GM23338 (cell line): Measurements from ENCODE around the gene DLGAP4. TPM values are rescaled to one million over a fixed set of nuclear protein-coding genes. Genes with fewer than 3 reads are reported as not detected.

ENCODE experiments used
- ATAC-seq: fragments of 200-7000 bp; cut with Tn5 transposase; 3 replicates; pipeline ENCODE4 v1.9.1; 2020
- DNase-seq: peaks from one replicate; pipeline ENCODE4 v3.0.0-alpha.2; 2015; ENCODE audit warnings: low spot score
- H2AFZ ChIP-seq: fragments of 200-600 bp; sonication (generic); 2 replicates; pipeline ENCODE4 v1.8.0; 2016; ENCODE audit warnings: antibody characterized with exemption, mild to moderate bottlenecking, moderate library complexity
- H3F3A ChIP-seq: fragments of 200-600 bp; sonication (generic); replicated peaks from 2 replicates; pipeline ENCODE4 v1.8.0; 2017; ENCODE audit warnings: antibody characterized with exemption, mixed run types, low read depth
- H3K27ac ChIP-seq: fragments of 200-600 bp; sonication (generic); 2 replicates; pipeline ENCODE4 v1.6.1; 2016; ENCODE audit warnings: low read depth
- H3K27me3 ChIP-seq: fragments of 200-600 bp; sonication (generic); 2 replicates; pipeline ENCODE4 v1.8.0; 2016; ENCODE audit warnings: mild to moderate bottlenecking, mixed run types, moderate library complexity; ENCODE audit not compliant: insufficient read depth
- H3K36me3 ChIP-seq: fragments of 200-600 bp; sonication (generic); 2 replicates; pipeline ENCODE4 v1.8.0; 2016; ENCODE audit warnings: mild to moderate bottlenecking; ENCODE audit not compliant: insufficient read depth
- H3K4me1 ChIP-seq: fragments of 200-600 bp; sonication (generic); 2 replicates; pipeline ENCODE4 v1.8.0; 2016; ENCODE audit warnings: mild to moderate bottlenecking, moderate library complexity; ENCODE audit not compliant: insufficient read depth
- H3K4me2 ChIP-seq: fragments of 200-600 bp; sonication (generic); 2 replicates; pipeline ENCODE4 v1.7.1; 2017; ENCODE audit warnings: mixed run types
- H3K4me3 ChIP-seq: fragments of 200-600 bp; sonication (generic); 2 replicates; pipeline ENCODE4 v1.6.1; 2016; ENCODE audit warnings: mixed run types
- H3K79me2 ChIP-seq: fragments of 200-600 bp; sonication (generic); replicated peaks from 2 replicates; pipeline ENCODE4 v1.8.0; 2017; ENCODE audit warnings: mild to moderate bottlenecking; ENCODE audit not compliant: insufficient read depth
- H3K9me2 ChIP-seq: fragments of 200-600 bp; sonication (generic); 2 replicates; pipeline ENCODE4 v1.8.0; 2017; ENCODE audit not compliant: insufficient read depth
- H4K20me1 ChIP-seq: fragments of 200-600 bp; sonication (generic); replicated peaks from 2 replicates; pipeline ENCODE4 v1.8.0; 2017; ENCODE audit warnings: mild to moderate bottlenecking; ENCODE audit not compliant: insufficient read depth
- H3K27ac Mint-ChIP-seq: 2 replicates; pipeline ENCODE4 v1.8.0; 2020; ENCODE audit warnings: inconsistent platforms, mild to moderate bottlenecking, moderate library complexity, mixed read lengths
- H3K27me3 Mint-ChIP-seq: 3 replicates; pipeline ENCODE4 v1.8.0; 2022; ENCODE audit warnings: low read depth, mild to moderate bottlenecking, moderate library complexity, mixed read lengths, inconsistent platforms; ENCODE audit not compliant: insufficient read depth, poor library complexity
- H3K36me3 Mint-ChIP-seq: 3 replicates; pipeline ENCODE4 v1.8.0; 2021; ENCODE audit warnings: low read depth, mild to moderate bottlenecking, inconsistent platforms, moderate library complexity, mixed read lengths
- H3K4me1 Mint-ChIP-seq: 3 replicates; pipeline ENCODE4 v1.8.0; 2020; ENCODE audit warnings: mild to moderate bottlenecking, inconsistent platforms, mixed read lengths
- H3K4me3 Mint-ChIP-seq: 3 replicates; pipeline ENCODE4 v1.8.0; 2021; ENCODE audit warnings: moderate library complexity, mild to moderate bottlenecking, inconsistent platforms, mixed read lengths
- H3K9me3 Mint-ChIP-seq: 3 replicates; pipeline ENCODE4 v1.8.0; 2020; ENCODE audit warnings: moderate library complexity, mild to moderate bottlenecking, inconsistent platforms, mixed read lengths
- CREB1 ChIP-seq: fragments of 250-450 bp; sonication (Bioruptor Pico); IDR thresholded peaks from 2 replicates; pipeline ENCODE4 v1.5.0; 2020; ENCODE audit warnings: low read depth, mild to moderate bottlenecking, moderate library complexity
- EZH2 ChIP-seq: fragments of 200-600 bp; sonication (generic); IDR thresholded peaks from one replicate; pipeline ENCODE4 v1.8.0; 2017; ENCODE audit warnings: antibody characterized with exemption, mild to moderate bottlenecking, low read depth; ENCODE audit not compliant: unreplicated experiment
- EZH2phosphoT487 ChIP-seq: fragments of 200-600 bp; sonication (generic); IDR thresholded peaks from one replicate; pipeline ENCODE4 v1.8.1; 2018; ENCODE audit warnings: antibody characterized with exemption; ENCODE audit not compliant: unreplicated experiment
- JUNB ChIP-seq: IDR thresholded peaks from one replicate; pipeline ENCODE4 v1.6.1; 2016; ENCODE audit warnings: antibody characterized with exemption; ENCODE audit not compliant: unreplicated experiment
- NANOG ChIP-seq: IDR thresholded peaks from 2 replicates; pipeline ENCODE4 v1.6.1; 2016; ENCODE audit warnings: antibody characterized with exemption, borderline replicate concordance
- POLR2AphosphoS5 ChIP-seq: IDR thresholded peaks from 2 replicates; pipeline ENCODE4 v1.6.1; 2016; ENCODE audit warnings: antibody characterized with exemption, low read depth
- STAT1 ChIP-seq: IDR thresholded peaks from one replicate; pipeline ENCODE4 v1.6.1; 2016; ENCODE audit warnings: antibody characterized with exemption; ENCODE audit not compliant: unreplicated experiment
- ZNF114 ChIP-seq: fragments of 250-450 bp; sonication (Bioruptor Pico); IDR thresholded peaks from 2 replicates; pipeline ENCODE4 v1.5.0; 2020; ENCODE audit warnings: mild to moderate bottlenecking, moderate library complexity
- ZNF331 ChIP-seq: fragments of 250-450 bp; sonication (Bioruptor Pico); IDR thresholded peaks from 2 replicates; pipeline ENCODE4 v1.5.0; 2020; ENCODE audit warnings: low read depth, mild to moderate bottlenecking, moderate library complexity
- polyA plus RNA-seq: library from polyadenylated mRNA; unstranded; fragments of >200 nt; fragmentation: Nextera tagmentation; extraction: Ambion mirVana; gene quantifications from 2 replicates; pipeline ENCODE4 v1.2.1, GENCODE V29; 2016
- total RNA-seq: library from RNA; depleted of rRNA; stranded (reverse); fragments of >200 nt; shearing (Covaris generic); gene quantifications from 2 replicates; pipeline ENCODE4 v1.2.3, GENCODE V29; 2014
- TF ChIP-seq, protein P1 (sequence below): IDR thresholded peaks from one replicate; pipeline ENCODE4 v1.6.1; 2018; ENCODE audit warnings: antibody characterized with exemption; ENCODE audit not compliant: unreplicated experiment
- TF ChIP-seq, protein P2 (sequence below): fragments of 250-450 bp; sonication (Bioruptor Pico); IDR thresholded peaks from 2 replicates; pipeline ENCODE4 v1.5.0; 2020; ENCODE audit warnings: mild to moderate bottlenecking, moderate library complexity

DLGAP4 gene
- total and polyA plus RNA-seq, 2 experiments from 2014 or later: 46.1 to 52.2 TPM

DNA sequence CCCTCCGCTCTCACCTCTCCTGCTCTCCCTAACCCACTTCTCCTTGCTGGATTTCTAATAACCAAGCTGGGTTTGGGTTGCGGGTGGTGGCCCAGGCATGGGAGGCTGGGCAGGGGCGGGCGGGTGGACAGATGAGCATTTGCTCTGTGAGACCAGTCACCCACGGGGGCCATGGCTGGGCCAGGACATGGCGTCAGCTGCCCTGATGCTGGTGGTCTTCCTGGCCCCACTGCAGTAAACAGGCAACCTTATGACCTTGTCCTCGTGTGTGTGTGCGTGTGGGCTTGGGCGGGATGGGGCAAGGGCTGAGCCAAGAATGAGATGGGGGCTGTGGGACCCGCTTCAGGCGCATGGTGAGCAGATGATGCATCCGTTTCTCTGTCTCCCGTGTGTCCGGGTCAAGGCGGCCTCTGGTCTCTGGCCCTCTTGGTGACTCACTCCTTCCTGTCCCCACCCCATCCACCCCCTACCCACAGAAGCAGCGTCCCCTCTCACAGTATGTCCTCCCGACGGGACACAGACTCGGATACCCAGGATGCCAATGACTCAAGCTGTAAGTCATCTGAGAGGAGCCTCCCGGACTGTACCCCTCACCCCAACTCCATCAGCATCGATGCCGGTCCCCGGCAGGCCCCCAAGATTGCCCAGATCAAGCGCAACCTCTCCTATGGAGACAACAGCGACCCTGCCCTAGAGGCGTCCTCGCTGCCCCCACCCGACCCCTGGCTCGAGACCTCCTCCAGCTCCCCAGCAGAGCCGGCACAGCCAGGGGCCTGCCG, 193.8 kb downstream of the DLGAP4 start:
- Mint-ChIP-seq H3K27me3 (peaks cover 8% of the 10 kb centered on the region), H3K36me3 (peaks cover 42% of the 10 kb centered on the region), H3K27ac (no peak overlapping the region), H3K9me3 (no peaks in the 10 kb centered on the region), H3K4me3 (no peak overlapping the region), H3K4me1 (no peaks in the 10 kb centered on the region; the same call in 2 of the 3 replicates)
- Histone ChIP-seq H4K20me1 (peaks cover 7% of the 10 kb centered on the region), H3K27ac (no peak overlapping the region), H3K36me3 (peaks cover 7% of the 10 kb centered on the region), H3K4me3 (no peak overlapping the region), H2AFZ (no peak overlapping the region), H3K4me2 (no peak overlapping the region), H3K79me2 (no peaks in the 10 kb centered on the region), H3K4me1 (no peaks in the 10 kb centered on the region), H3K9me2 (no peaks in the 10 kb centered on the region), H3F3A (no peaks in the 10 kb centered on the region), H3K27me3 (no peaks in the 10 kb centered on the region)
- no peak for ATAC-seq
- no peak for DNase-seq
- TF ChIP-seq JUNB (no peak), ZNF331 (CRISPR knock-in tag) (no peak)

DNA sequence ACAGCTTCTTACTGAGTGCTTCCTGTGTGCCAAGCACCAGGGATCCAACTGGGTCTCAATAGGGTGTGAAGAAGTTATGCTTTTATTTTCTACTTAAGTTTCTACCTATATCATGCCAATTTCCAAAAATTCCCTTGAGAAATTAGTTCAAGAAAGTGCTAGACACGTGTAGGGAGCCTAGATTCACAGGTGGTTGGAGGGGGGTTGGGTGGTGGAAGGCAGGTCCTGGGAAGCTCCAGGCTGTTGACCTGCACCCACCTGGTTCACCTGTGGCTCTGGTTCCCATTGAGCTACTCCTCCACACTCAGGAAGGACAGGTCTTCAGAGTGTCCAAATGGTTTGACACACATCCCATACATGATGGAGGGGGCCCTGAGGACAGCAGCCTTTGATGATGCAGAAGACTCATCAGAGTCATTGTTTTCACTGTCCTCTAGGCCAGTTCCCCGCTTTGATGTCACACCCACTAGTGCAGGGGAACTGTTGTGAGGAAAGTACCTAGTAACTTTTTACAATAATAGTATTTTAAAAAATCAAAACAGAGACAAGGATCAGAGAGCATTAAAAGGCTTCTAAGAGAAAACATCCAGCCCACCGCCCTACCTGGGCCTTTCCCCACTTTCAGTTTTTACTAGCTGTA, 195.3 kb downstream of the DLGAP4 start:
- Mint-ChIP-seq H3K4me3 (no peak overlapping the region), H3K27ac (no peak overlapping the region), H3K27me3 (peaks cover 8% of the 10 kb centered on the region), H3K36me3 (peaks cover 37% of the 10 kb centered on the region), H3K4me1 (no peaks in the 10 kb centered on the region; the same call in 2 of the 3 replicates), H3K9me3 (no peaks in the 10 kb centered on the region)
- Histone ChIP-seq H2AFZ (no peak overlapping the region), H4K20me1 (peaks cover 5% of the 10 kb centered on the region), H3K4me2 (no peak overlapping the region), H3K27ac (no peak overlapping the region), H3F3A (no peaks in the 10 kb centered on the region), H3K79me2 (no peaks in the 10 kb centered on the region), H3K27me3 (no peaks in the 10 kb centered on the region), H3K36me3 (peaks cover 11% of the 10 kb centered on the region), H3K4me3 (no peak overlapping the region), H3K4me1 (no peaks in the 10 kb centered on the region), H3K9me2 (no peaks in the 10 kb centered on the region)
- no peak for ATAC-seq
- no peak for DNase-seq
- no peak for TF ChIP-seq POLR2AphosphoS5
- no peak for TF ChIP-seq CREB1 (CRISPR knock-in tag)
- TF ChIP-seq ZNF331 (CRISPR knock-in tag): no peak
- TF ChIP-seq JUNB: no peak
- TF ChIP-seq, protein P1, sequence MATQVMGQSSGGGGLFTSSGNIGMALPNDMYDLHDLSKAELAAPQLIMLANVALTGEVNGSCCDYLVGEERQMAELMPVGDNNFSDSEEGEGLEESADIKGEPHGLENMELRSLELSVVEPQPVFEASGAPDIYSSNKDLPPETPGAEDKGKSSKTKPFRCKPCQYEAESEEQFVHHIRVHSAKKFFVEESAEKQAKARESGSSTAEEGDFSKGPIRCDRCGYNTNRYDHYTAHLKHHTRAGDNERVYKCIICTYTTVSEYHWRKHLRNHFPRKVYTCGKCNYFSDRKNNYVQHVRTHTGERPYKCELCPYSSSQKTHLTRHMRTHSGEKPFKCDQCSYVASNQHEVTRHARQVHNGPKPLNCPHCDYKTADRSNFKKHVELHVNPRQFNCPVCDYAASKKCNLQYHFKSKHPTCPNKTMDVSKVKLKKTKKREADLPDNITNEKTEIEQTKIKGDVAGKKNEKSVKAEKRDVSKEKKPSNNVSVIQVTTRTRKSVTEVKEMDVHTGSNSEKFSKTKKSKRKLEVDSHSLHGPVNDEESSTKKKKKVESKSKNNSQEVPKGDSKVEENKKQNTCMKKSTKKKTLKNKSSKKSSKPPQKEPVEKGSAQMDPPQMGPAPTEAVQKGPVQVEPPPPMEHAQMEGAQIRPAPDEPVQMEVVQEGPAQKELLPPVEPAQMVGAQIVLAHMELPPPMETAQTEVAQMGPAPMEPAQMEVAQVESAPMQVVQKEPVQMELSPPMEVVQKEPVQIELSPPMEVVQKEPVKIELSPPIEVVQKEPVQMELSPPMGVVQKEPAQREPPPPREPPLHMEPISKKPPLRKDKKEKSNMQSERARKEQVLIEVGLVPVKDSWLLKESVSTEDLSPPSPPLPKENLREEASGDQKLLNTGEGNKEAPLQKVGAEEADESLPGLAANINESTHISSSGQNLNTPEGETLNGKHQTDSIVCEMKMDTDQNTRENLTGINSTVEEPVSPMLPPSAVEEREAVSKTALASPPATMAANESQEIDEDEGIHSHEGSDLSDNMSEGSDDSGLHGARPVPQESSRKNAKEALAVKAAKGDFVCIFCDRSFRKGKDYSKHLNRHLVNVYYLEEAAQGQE: no peak
- no peak for TF ChIP-seq EZH2phosphoT487
- no peak for TF ChIP-seq NANOG
- no peak for TF ChIP-seq STAT1
- no peak for TF ChIP-seq ZNF114 (CRISPR knock-in tag)
- TF ChIP-seq EZH2: no peak
- TF ChIP-seq, protein P2, sequence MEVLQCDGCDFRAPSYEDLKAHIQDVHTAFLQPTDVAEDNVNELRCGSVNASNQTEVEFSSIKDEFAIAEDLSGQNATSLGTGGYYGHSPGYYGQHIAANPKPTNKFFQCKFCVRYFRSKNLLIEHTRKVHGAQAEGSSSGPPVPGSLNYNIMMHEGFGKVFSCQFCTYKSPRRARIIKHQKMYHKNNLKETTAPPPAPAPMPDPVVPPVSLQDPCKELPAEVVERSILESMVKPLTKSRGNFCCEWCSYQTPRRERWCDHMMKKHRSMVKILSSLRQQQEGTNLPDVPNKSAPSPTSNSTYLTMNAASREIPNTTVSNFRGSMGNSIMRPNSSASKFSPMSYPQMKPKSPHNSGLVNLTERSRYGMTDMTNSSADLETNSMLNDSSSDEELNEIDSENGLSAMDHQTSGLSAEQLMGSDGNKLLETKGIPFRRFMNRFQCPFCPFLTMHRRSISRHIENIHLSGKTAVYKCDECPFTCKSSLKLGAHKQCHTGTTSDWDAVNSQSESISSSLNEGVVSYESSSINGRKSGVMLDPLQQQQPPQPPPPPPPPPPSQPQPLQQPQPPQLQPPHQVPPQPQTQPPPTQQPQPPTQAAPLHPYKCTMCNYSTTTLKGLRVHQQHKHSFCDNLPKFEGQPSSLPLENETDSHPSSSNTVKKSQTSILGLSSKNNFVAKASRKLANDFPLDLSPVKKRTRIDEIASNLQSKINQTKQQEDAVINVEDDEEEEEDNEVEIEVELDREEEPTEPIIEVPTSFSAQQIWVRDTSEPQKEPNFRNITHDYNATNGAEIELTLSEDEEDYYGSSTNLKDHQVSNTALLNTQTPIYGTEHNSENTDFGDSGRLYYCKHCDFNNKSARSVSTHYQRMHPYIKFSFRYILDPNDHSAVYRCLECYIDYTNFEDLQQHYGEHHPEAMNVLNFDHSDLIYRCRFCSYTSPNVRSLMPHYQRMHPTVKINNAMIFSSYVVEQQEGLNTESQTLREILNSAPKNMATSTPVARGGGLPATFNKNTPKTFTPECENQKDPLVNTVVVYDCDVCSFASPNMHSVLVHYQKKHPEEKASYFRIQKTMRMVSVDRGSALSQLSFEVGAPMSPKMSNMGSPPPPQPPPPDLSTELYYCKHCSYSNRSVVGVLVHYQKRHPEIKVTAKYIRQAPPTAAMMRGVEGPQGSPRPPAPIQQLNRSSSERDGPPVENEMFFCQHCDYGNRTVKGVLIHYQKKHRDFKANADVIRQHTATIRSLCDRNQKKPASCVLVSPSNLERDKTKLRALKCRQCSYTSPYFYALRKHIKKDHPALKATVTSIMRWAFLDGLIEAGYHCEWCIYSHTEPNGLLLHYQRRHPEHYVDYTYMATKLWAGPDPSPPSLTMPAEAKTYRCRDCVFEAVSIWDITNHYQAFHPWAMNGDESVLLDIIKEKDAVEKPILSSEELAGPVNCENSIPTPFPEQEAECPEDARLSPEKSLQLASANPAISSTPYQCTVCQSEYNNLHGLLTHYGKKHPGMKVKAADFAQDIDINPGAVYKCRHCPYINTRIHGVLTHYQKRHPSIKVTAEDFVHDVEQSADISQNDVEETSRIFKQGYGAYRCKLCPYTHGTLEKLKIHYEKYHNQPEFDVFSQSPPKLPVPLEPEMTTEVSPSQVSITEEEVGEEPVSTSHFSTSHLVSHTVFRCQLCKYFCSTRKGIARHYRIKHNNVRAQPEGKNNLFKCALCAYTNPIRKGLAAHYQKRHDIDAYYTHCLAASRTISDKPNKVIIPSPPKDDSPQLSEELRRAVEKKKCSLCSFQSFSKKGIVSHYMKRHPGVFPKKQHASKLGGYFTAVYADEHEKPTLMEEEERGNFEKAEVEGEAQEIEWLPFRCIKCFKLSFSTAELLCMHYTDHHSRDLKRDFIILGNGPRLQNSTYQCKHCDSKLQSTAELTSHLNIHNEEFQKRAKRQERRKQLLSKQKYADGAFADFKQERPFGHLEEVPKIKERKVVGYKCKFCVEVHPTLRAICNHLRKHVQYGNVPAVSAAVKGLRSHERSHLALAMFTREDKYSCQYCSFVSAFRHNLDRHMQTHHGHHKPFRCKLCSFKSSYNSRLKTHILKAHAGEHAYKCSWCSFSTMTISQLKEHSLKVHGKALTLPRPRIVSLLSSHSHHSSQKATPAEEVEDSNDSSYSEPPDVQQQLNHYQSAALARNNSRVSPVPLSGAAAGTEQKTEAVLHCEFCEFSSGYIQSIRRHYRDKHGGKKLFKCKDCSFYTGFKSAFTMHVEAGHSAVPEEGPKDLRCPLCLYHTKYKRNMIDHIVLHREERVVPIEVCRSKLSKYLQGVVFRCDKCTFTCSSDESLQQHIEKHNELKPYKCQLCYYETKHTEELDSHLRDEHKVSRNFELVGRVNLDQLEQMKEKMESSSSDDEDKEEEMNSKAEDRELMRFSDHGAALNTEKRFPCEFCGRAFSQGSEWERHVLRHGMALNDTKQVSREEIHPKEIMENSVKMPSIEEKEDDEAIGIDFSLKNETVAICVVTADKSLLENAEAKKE (CRISPR knock-in tag): no peak
